GM23338 (cell line): ENCODE data around the gene LYZL6. TPM values are rescaled to one million over a fixed set of nuclear protein-coding genes. Genes with fewer than 3 reads are reported as not detected.

Experiments used
- ATAC-seq: fragments of 200-7000 bp; cut with Tn5 transposase; 3 replicates; pipeline ENCODE4 v1.9.1; 2020
- DNase-seq: peaks from one replicate; pipeline ENCODE4 v3.0.0-alpha.2; 2015; ENCODE audit warnings: low spot score
- H2AFZ ChIP-seq: fragments of 200-600 bp; sonication (generic); 2 replicates; pipeline ENCODE4 v1.8.0; 2016; ENCODE audit warnings: antibody characterized with exemption, mild to moderate bottlenecking, moderate library complexity
- H3F3A ChIP-seq: fragments of 200-600 bp; sonication (generic); replicated peaks from 2 replicates; pipeline ENCODE4 v1.8.0; 2017; ENCODE audit warnings: antibody characterized with exemption, mixed run types, low read depth
- H3K27ac ChIP-seq: fragments of 200-600 bp; sonication (generic); 2 replicates; pipeline ENCODE4 v1.6.1; 2016; ENCODE audit warnings: low read depth
- H3K27me3 ChIP-seq: fragments of 200-600 bp; sonication (generic); 2 replicates; pipeline ENCODE4 v1.8.0; 2016; ENCODE audit warnings: mild to moderate bottlenecking, mixed run types, moderate library complexity; ENCODE audit not compliant: insufficient read depth
- H3K36me3 ChIP-seq: fragments of 200-600 bp; sonication (generic); 2 replicates; pipeline ENCODE4 v1.8.0; 2016; ENCODE audit warnings: mild to moderate bottlenecking; ENCODE audit not compliant: insufficient read depth
- H3K4me1 ChIP-seq: fragments of 200-600 bp; sonication (generic); 2 replicates; pipeline ENCODE4 v1.8.0; 2016; ENCODE audit warnings: mild to moderate bottlenecking, moderate library complexity; ENCODE audit not compliant: insufficient read depth
- H3K4me2 ChIP-seq: fragments of 200-600 bp; sonication (generic); 2 replicates; pipeline ENCODE4 v1.7.1; 2017; ENCODE audit warnings: mixed run types
- H3K4me3 ChIP-seq: fragments of 200-600 bp; sonication (generic); 2 replicates; pipeline ENCODE4 v1.6.1; 2016; ENCODE audit warnings: mixed run types
- H3K79me2 ChIP-seq: fragments of 200-600 bp; sonication (generic); replicated peaks from 2 replicates; pipeline ENCODE4 v1.8.0; 2017; ENCODE audit warnings: mild to moderate bottlenecking; ENCODE audit not compliant: insufficient read depth
- H3K9me2 ChIP-seq: fragments of 200-600 bp; sonication (generic); 2 replicates; pipeline ENCODE4 v1.8.0; 2017; ENCODE audit not compliant: insufficient read depth
- H4K20me1 ChIP-seq: fragments of 200-600 bp; sonication (generic); replicated peaks from 2 replicates; pipeline ENCODE4 v1.8.0; 2017; ENCODE audit warnings: mild to moderate bottlenecking; ENCODE audit not compliant: insufficient read depth
- H3K27ac Mint-ChIP-seq: 2 replicates; pipeline ENCODE4 v1.8.0; 2020; ENCODE audit warnings: inconsistent platforms, mild to moderate bottlenecking, moderate library complexity, mixed read lengths
- H3K27me3 Mint-ChIP-seq: 3 replicates; pipeline ENCODE4 v1.8.0; 2022; ENCODE audit warnings: low read depth, mild to moderate bottlenecking, moderate library complexity, mixed read lengths, inconsistent platforms; ENCODE audit not compliant: insufficient read depth, poor library complexity
- H3K36me3 Mint-ChIP-seq: 3 replicates; pipeline ENCODE4 v1.8.0; 2021; ENCODE audit warnings: low read depth, mild to moderate bottlenecking, inconsistent platforms, moderate library complexity, mixed read lengths
- H3K4me1 Mint-ChIP-seq: 3 replicates; pipeline ENCODE4 v1.8.0; 2020; ENCODE audit warnings: mild to moderate bottlenecking, inconsistent platforms, mixed read lengths
- H3K4me3 Mint-ChIP-seq: 3 replicates; pipeline ENCODE4 v1.8.0; 2021; ENCODE audit warnings: moderate library complexity, mild to moderate bottlenecking, inconsistent platforms, mixed read lengths
- H3K9me3 Mint-ChIP-seq: 3 replicates; pipeline ENCODE4 v1.8.0; 2020; ENCODE audit warnings: moderate library complexity, mild to moderate bottlenecking, inconsistent platforms, mixed read lengths
- CREB1 ChIP-seq: fragments of 250-450 bp; sonication (Bioruptor Pico); IDR thresholded peaks from 2 replicates; pipeline ENCODE4 v1.5.0; 2020; ENCODE audit warnings: low read depth, mild to moderate bottlenecking, moderate library complexity
- CTCF ChIP-seq, 2 experiments: fragments of 200-600 bp in 1 of 2; sonication (generic) in 1 of 2; conservative IDR thresholded peaks; 2 replicates each; pipeline versions ENCODE4 v1.5.1 to v1.6.1; 2016 to 2017; ENCODE audit warnings: antibody characterized with exemption in 2 of 2, low read depth in 2 of 2, mild to moderate bottlenecking in 2 of 2, moderate library complexity in 1 of 2
- ETS1 ChIP-seq: IDR thresholded peaks from 2 replicates; pipeline ENCODE4 v1.6.1; 2016; ENCODE audit warnings: antibody characterized with exemption
- EZH2 ChIP-seq: fragments of 200-600 bp; sonication (generic); IDR thresholded peaks from one replicate; pipeline ENCODE4 v1.8.0; 2017; ENCODE audit warnings: antibody characterized with exemption, mild to moderate bottlenecking, low read depth; ENCODE audit not compliant: unreplicated experiment
- EZH2phosphoT487 ChIP-seq: fragments of 200-600 bp; sonication (generic); IDR thresholded peaks from one replicate; pipeline ENCODE4 v1.8.1; 2018; ENCODE audit warnings: antibody characterized with exemption; ENCODE audit not compliant: unreplicated experiment
- JUNB ChIP-seq: IDR thresholded peaks from one replicate; pipeline ENCODE4 v1.6.1; 2016; ENCODE audit warnings: antibody characterized with exemption; ENCODE audit not compliant: unreplicated experiment
- NANOG ChIP-seq: IDR thresholded peaks from 2 replicates; pipeline ENCODE4 v1.6.1; 2016; ENCODE audit warnings: antibody characterized with exemption, borderline replicate concordance
- POLR2AphosphoS5 ChIP-seq: IDR thresholded peaks from 2 replicates; pipeline ENCODE4 v1.6.1; 2016; ENCODE audit warnings: antibody characterized with exemption, low read depth
- STAT1 ChIP-seq: IDR thresholded peaks from one replicate; pipeline ENCODE4 v1.6.1; 2016; ENCODE audit warnings: antibody characterized with exemption; ENCODE audit not compliant: unreplicated experiment
- ZNF114 ChIP-seq: fragments of 250-450 bp; sonication (Bioruptor Pico); IDR thresholded peaks from 2 replicates; pipeline ENCODE4 v1.5.0; 2020; ENCODE audit warnings: mild to moderate bottlenecking, moderate library complexity
- ZNF331 ChIP-seq: fragments of 250-450 bp; sonication (Bioruptor Pico); IDR thresholded peaks from 2 replicates; pipeline ENCODE4 v1.5.0; 2020; ENCODE audit warnings: low read depth, mild to moderate bottlenecking, moderate library complexity
- polyA plus RNA-seq: library from polyadenylated mRNA; unstranded; fragments of >200 nt; fragmentation: Nextera tagmentation; extraction: Ambion mirVana; gene quantifications from 2 replicates; pipeline ENCODE4 v1.2.1, GENCODE V29; 2016
- total RNA-seq: library from RNA; depleted of rRNA; stranded (reverse); fragments of >200 nt; shearing (Covaris generic); gene quantifications from 2 replicates; pipeline ENCODE4 v1.2.3, GENCODE V29; 2014
- TF ChIP-seq, protein P1 (sequence below): IDR thresholded peaks from one replicate; pipeline ENCODE4 v1.6.1; 2018; ENCODE audit warnings: antibody characterized with exemption; ENCODE audit not compliant: unreplicated experiment

The LYZL6 gene
- total and polyA plus RNA-seq, 2 experiments from 2014 or later: not detected

DNA sequence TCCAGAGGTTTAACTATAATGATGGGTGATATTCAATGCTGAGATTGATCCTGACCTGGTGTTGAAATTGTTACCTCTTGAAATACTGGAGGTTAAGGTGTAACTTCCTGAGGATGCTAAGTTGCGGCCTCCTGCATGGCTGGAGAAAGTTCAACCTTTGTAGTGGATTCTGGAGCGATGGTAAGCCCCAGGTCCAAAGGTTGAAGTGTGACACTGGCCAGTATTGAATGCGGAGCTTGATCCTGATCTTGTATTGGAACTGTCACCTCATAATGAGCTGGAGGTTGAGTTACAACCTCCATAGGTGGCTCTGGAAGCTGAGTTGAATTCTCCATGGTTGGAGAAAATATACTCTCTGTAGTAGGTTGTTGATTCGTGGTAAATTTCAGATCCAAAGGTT lies 29.9 kb downstream of the LYZL6 start:
- Mint-ChIP-seq H3K9me3 (peaks cover 73% of the 10 kb centered on the region), H3K27me3 (peaks cover 3% of the 10 kb centered on the region), H3K4me3 (no peak overlapping the region), H3K4me1 (no peaks in the 10 kb centered on the region), H3K27ac (no peak overlapping the region), H3K36me3 (peaks cover 42% of the 10 kb centered on the region)
- no peak overlapping the region for H2AFZ ChIP-seq
- H3F3A ChIP-seq: no peaks in the 10 kb centered on the region
- H3K9me2 ChIP-seq: peaks cover 6% of the 10 kb centered on the region; the same call in 1 of the 2 replicates
- no peak overlapping the region for H3K4me3 ChIP-seq
- no peak overlapping the region for H3K27ac ChIP-seq
- H4K20me1 ChIP-seq: no peaks in the 10 kb centered on the region
- no peak overlapping the region for H3K4me2 ChIP-seq
- ATAC-seq (no peak), DNase-seq (no peak)
- no peaks in the 10 kb centered on the region for H3K27me3 ChIP-seq
- no peaks in the 10 kb centered on the region for H3K4me1 ChIP-seq
- TF ChIP-seq, protein P1, sequence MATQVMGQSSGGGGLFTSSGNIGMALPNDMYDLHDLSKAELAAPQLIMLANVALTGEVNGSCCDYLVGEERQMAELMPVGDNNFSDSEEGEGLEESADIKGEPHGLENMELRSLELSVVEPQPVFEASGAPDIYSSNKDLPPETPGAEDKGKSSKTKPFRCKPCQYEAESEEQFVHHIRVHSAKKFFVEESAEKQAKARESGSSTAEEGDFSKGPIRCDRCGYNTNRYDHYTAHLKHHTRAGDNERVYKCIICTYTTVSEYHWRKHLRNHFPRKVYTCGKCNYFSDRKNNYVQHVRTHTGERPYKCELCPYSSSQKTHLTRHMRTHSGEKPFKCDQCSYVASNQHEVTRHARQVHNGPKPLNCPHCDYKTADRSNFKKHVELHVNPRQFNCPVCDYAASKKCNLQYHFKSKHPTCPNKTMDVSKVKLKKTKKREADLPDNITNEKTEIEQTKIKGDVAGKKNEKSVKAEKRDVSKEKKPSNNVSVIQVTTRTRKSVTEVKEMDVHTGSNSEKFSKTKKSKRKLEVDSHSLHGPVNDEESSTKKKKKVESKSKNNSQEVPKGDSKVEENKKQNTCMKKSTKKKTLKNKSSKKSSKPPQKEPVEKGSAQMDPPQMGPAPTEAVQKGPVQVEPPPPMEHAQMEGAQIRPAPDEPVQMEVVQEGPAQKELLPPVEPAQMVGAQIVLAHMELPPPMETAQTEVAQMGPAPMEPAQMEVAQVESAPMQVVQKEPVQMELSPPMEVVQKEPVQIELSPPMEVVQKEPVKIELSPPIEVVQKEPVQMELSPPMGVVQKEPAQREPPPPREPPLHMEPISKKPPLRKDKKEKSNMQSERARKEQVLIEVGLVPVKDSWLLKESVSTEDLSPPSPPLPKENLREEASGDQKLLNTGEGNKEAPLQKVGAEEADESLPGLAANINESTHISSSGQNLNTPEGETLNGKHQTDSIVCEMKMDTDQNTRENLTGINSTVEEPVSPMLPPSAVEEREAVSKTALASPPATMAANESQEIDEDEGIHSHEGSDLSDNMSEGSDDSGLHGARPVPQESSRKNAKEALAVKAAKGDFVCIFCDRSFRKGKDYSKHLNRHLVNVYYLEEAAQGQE: no peak
- no peak for TF ChIP-seq JUNB
- TF ChIP-seq STAT1: no peak
- no peak for TF ChIP-seq EZH2phosphoT487
- no peak for TF ChIP-seq ZNF331 (CRISPR knock-in tag)
- TF ChIP-seq CTCF (conservative IDR thresholded peaks at IDR 0.05; ENCODE audit: low read depth in 2 of 2): no peak
- TF ChIP-seq ETS1: no peak
- no peaks in the 10 kb centered on the region for H3K36me3 ChIP-seq
- no peaks in the 10 kb centered on the region for H3K79me2 ChIP-seq

DNA sequence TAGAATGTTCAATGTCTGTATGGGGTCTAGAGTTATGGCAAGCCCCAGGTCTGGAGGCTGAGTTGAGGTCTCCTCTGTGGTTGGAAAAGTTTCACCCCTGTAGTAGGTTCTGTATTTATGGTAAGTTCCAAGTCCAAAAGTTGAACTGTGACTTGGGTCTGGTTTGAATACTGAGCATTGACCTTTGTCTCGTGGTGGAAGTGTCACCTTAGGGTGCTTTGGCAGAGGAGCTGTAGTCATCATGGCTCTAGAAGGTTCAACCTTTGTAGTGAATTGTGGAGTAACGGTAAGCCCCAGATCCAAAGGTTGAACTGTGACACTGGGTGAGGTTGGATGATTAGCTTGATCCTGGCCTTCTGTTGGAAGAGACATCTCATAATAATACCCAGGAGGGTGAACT lies 30.6 kb downstream of the LYZL6 start:
- peaks cover 6% of the 10 kb centered on the region; the same call in 1 of the 2 replicates for H3K9me2 ChIP-seq
- H3K4me3 ChIP-seq: no peak overlapping the region
- no peak overlapping the region for H2AFZ ChIP-seq
- Mint-ChIP-seq H3K9me3 (peaks cover 74% of the 10 kb centered on the region), H3K27ac (no peak overlapping the region), H3K36me3 (peaks cover 36% of the 10 kb centered on the region), H3K4me3 (no peak overlapping the region), H3K27me3 (peaks cover 3% of the 10 kb centered on the region), H3K4me1 (no peaks in the 10 kb centered on the region)
- no peaks in the 10 kb centered on the region for H3K4me1 ChIP-seq
- H4K20me1 ChIP-seq: no peaks in the 10 kb centered on the region
- no peak for ATAC-seq
- TF ChIP-seq POLR2AphosphoS5: no peak
- TF ChIP-seq CREB1 (CRISPR knock-in tag): no peak
- TF ChIP-seq CTCF (conservative IDR thresholded peaks at IDR 0.05; ENCODE audit: low read depth in 2 of 2): no peak
- TF ChIP-seq EZH2: no peak
- no peak for TF ChIP-seq ZNF114 (CRISPR knock-in tag)
- TF ChIP-seq ZNF331 (CRISPR knock-in tag): no peak
- TF ChIP-seq ETS1: no peak
- no peak for TF ChIP-seq NANOG
- no peaks in the 10 kb centered on the region for H3K36me3 ChIP-seq
- no peak overlapping the region for H3K4me2 ChIP-seq
- no peaks in the 10 kb centered on the region for H3F3A ChIP-seq
- H3K79me2 ChIP-seq: no peaks in the 10 kb centered on the region
- no peaks in the 10 kb centered on the region for H3K27me3 ChIP-seq
- DNase-seq: no peak
- H3K27ac ChIP-seq: no peak overlapping the region
